ENCODE measurements around the gene C1QTNF6.
"Not testable (repeated sequence)": the region's sequence is repeated elsewhere in the genome, so short reads cannot be mapped to it uniquely, and the experiment has no call there.

C1QTNF6 gene

DNA sequence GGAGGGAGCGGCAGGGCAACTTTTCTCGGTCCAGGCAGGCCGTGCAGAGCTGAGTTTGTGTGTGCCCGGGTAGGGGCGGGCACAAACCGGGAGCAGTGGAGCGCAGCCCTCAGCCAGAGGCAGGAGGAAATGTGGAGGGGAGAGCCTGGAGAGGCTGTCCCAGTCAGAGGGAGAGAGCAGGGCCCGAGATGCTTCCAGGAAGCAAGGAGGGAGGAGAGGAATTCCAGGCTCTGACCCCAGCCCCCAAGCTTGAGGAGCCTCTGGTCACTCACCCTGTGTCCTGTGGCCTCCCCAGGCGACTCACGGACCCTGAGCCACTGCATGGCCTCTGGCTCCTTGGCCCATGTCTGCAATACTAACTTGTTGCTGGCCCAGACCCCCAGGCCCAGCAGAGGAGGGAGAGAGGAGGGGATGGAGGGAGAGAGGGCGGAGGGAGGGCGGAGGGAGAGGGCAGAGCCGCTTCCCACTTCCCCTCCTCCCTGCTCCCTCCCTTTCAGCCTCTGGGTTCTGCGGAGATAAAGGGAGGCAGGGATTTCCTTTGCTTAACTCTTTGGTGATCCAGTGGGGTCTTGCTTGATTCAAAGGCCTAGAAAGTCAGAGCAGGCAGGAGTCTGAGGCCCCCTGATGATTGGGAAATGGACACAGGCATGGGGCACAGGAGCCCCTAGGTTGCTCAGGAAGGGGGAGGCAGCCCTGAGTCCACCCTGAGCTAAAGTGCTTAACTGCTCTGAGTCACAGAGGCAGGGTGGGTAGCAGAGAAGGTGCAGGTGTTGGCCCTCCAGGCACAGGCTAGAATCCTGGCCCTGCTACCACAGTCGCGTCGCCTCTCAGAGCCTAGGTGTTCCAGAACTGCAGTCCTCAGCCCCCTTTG is at the start of gene C1QTNF6:
C1QTNF6 (minus strand) TSS at position 357 of the 871 bp plus-strand sequence; CDS start at position 323, 34 bp downstream.
- no peak for DNase-seq

DNA sequence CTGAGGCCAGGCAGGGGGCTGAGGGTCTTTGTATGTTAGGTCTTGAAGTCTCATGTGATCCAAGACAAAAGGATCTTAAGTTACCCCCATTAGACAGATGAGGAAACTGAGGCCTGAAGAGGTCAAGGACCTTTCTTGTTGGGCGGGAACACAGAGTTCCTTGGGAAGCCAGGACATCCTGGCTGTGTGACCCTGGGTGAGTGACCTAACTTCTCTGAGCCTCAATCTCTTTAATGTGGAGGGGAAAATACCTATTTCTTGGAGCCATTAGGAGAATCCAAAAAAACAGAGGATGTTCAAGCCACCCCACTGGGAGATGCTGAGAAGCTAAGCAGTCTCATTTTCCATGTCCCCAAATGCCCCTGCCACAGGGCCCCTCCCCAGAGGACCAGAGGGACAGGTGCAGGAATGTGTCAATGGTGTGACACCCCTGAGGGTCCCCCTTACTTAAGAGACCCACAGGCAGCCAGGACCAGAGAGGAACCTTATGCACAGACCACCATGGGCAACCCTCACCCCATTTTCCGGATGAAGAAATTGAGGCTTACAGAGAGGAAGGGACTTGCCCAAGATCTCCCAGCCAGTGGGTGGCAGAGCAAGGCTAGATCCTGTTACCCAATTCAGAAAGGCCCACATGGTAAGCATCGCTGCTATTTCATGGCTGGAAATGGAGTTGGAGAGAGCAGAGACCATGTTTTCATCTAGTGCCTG is 48.0 kb upstream of the C1QTNF6 start:
- DNase-seq = no peak

DNA sequence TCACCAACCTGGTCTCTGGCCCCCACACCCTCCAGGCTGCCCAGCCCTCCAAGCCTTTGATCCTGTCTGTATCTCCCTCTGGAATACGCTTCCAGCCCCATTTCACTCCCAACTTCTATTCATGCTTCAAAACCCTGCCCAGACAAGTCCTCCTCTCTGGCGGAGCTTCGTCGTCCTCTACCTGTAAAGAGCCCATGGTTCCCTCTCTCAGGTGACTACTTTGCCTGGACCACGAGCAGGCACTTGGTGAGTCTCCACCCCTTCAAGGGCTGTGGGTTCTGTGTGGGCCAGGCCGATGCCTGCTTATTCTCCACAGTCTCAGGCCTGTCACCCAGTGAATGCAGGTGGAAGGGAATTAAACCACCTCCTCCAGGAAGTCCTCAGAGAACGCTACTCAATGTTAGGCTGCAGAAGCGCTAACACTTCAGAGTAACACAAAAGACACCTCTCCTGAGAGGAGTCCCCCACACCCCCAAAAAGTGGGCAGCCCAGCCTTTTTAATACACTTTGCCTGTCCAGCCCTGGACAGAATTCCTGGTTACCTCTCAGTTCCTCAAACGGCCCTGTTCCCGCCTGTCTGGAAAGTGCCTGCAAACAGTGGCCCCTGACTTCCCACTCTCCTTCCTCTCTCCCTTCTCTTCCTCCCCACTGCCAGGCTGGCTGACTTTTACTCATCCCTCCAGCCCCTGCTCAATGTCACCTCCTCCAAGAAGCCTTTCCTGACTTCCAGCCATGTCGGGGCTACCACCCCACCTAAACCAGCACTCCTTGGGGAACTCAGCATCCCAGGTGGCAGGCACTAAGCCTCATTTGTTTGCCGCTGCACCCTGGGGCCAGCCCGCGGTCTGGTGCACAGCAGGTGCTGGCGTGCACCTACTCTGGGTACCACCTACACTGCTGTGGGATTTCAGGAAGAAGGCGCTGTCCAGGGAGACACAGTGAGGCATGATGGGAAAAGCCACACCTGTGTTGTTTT is 47.0 kb upstream of the C1QTNF6 start:
- DNase-seq = no peak

DNA sequence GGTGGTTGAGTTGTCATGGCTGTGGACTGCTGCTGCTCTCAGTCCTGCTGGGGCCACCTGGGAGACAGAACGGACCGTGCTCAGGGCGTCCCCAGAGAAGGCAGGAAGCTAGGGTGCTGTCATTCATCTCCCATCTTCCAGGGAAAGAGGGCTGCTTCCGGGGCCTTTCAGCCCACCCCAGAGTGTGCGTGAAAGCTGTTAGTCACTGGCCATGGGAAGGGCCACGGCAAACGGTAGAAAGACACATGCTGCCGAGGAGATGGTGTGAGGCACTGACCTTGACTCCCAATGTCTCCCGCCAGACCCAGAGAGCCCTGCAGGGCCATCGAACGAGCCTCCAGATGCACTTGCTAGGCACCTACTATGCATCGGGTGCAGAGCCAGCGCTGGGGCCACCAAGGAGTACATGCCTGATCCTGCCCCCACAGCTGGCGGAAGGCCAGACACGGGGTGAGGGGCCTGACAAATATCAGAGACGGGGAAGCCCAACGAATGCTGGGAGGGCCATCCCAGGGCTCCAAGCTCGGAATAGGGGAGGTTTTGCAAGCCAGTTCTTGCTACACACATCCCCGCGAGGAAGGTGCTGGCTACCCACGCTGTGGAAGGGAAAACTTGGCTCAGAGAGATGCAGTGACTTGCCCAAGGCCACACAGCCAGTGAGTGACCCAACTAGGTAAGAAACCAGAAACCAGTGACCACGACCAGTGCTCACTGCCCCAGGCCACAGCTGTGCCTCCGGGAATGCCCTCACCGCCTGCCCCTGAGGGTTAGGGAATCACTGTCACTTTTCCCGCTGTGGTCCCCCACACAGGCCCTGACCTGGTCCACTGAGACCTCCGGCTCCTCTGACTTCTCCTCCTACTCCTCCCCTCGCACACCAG is 45.9 kb upstream of the C1QTNF6 start:
- no peak for DNase-seq

DNA sequence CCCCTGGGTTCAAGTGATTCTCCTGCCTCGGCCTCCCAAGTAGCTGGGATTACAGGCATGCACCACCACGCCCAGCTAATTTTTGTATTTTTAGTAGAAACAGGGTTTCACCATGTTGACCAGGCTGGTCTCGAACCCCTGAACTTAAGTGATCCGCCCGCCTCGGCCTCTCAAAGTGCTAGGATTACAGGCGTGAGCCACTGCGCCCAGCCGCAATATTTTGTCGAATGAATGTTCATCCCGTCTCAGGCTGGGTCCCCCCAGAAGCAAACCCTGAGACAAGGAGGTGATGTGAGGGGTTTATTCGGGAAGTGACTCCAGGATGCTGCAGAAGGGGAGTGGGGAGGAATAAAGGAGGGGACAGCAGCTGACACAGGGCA is 45.3 kb upstream of the C1QTNF6 start:
- DNase-seq = not testable (repeated sequence)

- DNase-seq = no peak
Observed at GRCh38 chr22:37232140-37232998, 44.3 kb upstream of the C1QTNF6 start.

- no peak for DNase-seq
Observed at GRCh38 chr22:37231406-37232139, 43.5 kb upstream of the C1QTNF6 start.

- no peak for DNase-seq
Observed at GRCh38 chr22:37230673-37231405, 42.8 kb upstream of the C1QTNF6 start.

- no peak for DNase-seq
Observed at GRCh38 chr22:37229805-37230672, 42.0 kb upstream of the C1QTNF6 start.

- no peak for DNase-seq
Observed at GRCh38 chr22:37229012-37229804, 41.2 kb upstream of the C1QTNF6 start.

GRCh38 chr22:37228106-37229011 is 40.3 kb upstream of the C1QTNF6 start:
- no peak for DNase-seq

- DNase-seq = no peak
Observed at GRCh38 chr22:37226514-37226913, 38.5 kb upstream of the C1QTNF6 start.

- DNase-seq = no peak
Observed at GRCh38 chr22:37226087-37226486, 38.0 kb upstream of the C1QTNF6 start.

GRCh38 chr22:37225481-37225880 is 37.4 kb upstream of the C1QTNF6 start:
- DNase-seq = no peak

- DNase-seq = no peak
Observed at GRCh38 chr22:37224757-37225420, 36.8 kb upstream of the C1QTNF6 start.

Data from NCI-H1930 (cell line).